ENCODE measurements around the gene PNP.
A peak's percentile ranks its signal among the peaks of the same experiment; 100 is the strongest.

DNA sequence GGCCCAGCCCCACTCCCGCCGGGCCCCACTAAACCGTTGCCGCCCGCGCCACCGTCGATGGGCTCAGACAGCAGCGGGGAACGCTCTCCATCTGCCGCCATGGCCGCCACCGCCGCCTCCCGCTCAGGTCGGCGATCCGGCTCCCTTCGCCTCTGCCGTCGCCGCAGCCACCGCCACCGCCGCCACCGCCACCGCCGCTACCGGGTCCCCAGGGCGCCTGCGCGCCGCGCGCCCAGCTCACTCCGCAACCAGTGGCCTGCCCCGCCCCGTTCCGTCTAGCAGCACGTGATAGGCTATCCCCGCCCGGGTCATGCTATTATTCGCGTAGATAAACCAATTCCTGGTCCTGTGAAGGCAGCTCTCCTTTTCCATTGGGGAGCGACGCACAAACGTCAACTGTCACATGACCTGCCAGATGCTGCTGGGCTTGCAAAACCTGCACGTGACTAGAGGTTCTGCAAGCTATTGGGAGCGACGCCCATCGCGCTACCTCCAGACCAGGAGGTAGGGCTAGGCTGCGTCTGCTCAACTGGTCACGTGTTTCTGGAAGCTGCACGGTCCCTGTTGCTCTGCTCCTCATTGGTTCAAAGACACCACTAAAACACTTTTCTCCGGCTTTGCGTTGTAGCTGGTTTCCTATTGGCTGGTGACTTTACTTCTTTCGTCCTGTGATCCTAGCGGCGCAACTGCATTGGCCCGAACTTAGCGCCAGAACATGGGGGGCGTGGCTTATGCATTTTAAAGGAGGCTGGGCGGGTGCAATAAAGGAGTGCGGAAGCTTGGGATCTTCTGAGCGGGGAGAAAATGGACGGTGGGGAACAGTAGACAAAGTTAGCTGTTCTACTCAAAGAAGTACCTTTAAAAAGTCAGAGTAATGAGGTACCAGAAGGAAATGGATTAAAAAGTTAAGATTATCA, 7.7 kb upstream of the PNP start, which contains the start of gene PIP4P1:
- TF ChIP-seq, protein P1, sequence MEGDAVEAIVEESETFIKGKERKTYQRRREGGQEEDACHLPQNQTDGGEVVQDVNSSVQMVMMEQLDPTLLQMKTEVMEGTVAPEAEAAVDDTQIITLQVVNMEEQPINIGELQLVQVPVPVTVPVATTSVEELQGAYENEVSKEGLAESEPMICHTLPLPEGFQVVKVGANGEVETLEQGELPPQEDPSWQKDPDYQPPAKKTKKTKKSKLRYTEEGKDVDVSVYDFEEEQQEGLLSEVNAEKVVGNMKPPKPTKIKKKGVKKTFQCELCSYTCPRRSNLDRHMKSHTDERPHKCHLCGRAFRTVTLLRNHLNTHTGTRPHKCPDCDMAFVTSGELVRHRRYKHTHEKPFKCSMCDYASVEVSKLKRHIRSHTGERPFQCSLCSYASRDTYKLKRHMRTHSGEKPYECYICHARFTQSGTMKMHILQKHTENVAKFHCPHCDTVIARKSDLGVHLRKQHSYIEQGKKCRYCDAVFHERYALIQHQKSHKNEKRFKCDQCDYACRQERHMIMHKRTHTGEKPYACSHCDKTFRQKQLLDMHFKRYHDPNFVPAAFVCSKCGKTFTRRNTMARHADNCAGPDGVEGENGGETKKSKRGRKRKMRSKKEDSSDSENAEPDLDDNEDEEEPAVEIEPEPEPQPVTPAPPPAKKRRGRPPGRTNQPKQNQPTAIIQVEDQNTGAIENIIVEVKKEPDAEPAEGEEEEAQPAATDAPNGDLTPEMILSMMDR (conservative IDR thresholded peaks at IDR 0.05): no peak
- TF ChIP-seq ZFX (IDR thresholded peaks at IDR 0.05): peak; percentile 24; the same call in 1 of the 2 replicates

All from C4-2B (cell line).